IPS-20b (cell line): Measurements from ENCODE around the gene TREML4.

Source experiments
- H3K27ac ChIP-seq: one replicate; pipeline ENCODE4 v1.5.1; 2013; ENCODE audit warnings: low read length
- H3K27me3 ChIP-seq: 2 replicates; pipeline ENCODE4 v1.6.1; 2013; ENCODE audit warnings: mild to moderate bottlenecking, low read length, inconsistent platforms; ENCODE audit not compliant: insufficient read depth
- H3K36me3 ChIP-seq: 2 replicates; pipeline ENCODE4 v1.6.1; 2013; ENCODE audit warnings: low read depth, mild to moderate bottlenecking, inconsistent platforms, low read length, moderate library complexity; ENCODE audit not compliant: insufficient read depth
- H3K4me1 ChIP-seq: 2 replicates; pipeline ENCODE4 v1.6.1; 2013; ENCODE audit warnings: mild to moderate bottlenecking, control low read depth, inconsistent platforms, low read length, moderate library complexity; ENCODE audit not compliant: insufficient read depth
- H3K4me3 ChIP-seq: 2 replicates; pipeline ENCODE4 v1.5.1; 2013; ENCODE audit warnings: mild to moderate bottlenecking, low read length, inconsistent platforms
- H3K9ac ChIP-seq: 2 replicates; pipeline ENCODE4 v1.6.1; 2013; ENCODE audit warnings: low read depth, mild to moderate bottlenecking, inconsistent platforms, low read length, moderate library complexity
- H3K9me3 ChIP-seq: 2 replicates; pipeline ENCODE4 v1.6.1; 2013; ENCODE audit warnings: mild to moderate bottlenecking, low read depth, low read length, inconsistent platforms; ENCODE audit not compliant: insufficient read depth

Gene TREML4

GRCh38 chr6:41193171-41193734 is 34.9 kb upstream of the TREML4 start:
- no peaks in the 10 kb centered on the region for H3K36me3 ChIP-seq
- H3K4me1 ChIP-seq: no peaks in the 10 kb centered on the region
- H3K9ac ChIP-seq: no peak overlapping the region
- no peak overlapping the region for H3K27ac ChIP-seq
- no peaks in the 10 kb centered on the region for H3K27me3 ChIP-seq
- H3K4me3 ChIP-seq: no peak overlapping the region
- H3K9me3 ChIP-seq: peaks cover 12% of the 10 kb centered on the region; the same call in 1 of the 2 replicates

GRCh38 chr6:41193884-41194283 is 34.3 kb upstream of the TREML4 start:
- no peaks in the 10 kb centered on the region for H3K27me3 ChIP-seq
- no peaks in the 10 kb centered on the region for H3K36me3 ChIP-seq
- H3K4me3 ChIP-seq: no peak overlapping the region
- H3K27ac ChIP-seq: no peak overlapping the region
- no peak overlapping the region for H3K9ac ChIP-seq
- H3K4me1 ChIP-seq: no peaks in the 10 kb centered on the region
- peaks cover 12% of the 10 kb centered on the region; the same call in 1 of the 2 replicates for H3K9me3 ChIP-seq

- no peak overlapping the region for H3K9ac ChIP-seq
- no peaks in the 10 kb centered on the region for H3K4me1 ChIP-seq
- no peak overlapping the region for H3K27ac ChIP-seq
- no peak overlapping the region for H3K4me3 ChIP-seq
- H3K9me3 ChIP-seq: peaks cover 9% of the 10 kb centered on the region; the same call in 1 of the 2 replicates
- H3K36me3 ChIP-seq: no peaks in the 10 kb centered on the region
- no peaks in the 10 kb centered on the region for H3K27me3 ChIP-seq
Observed at GRCh38 chr6:41194386-41194785, 33.8 kb upstream of the TREML4 start.

- H3K4me1 ChIP-seq: no peaks in the 10 kb centered on the region
- no peaks in the 10 kb centered on the region for H3K9me3 ChIP-seq
- no peaks in the 10 kb centered on the region for H3K27me3 ChIP-seq
- H3K9ac ChIP-seq: no peak overlapping the region
- H3K27ac ChIP-seq: no peak overlapping the region
- H3K4me3 ChIP-seq: no peak overlapping the region
- no peaks in the 10 kb centered on the region for H3K36me3 ChIP-seq
Observed at GRCh38 chr6:41197234-41197633, 30.9 kb upstream of the TREML4 start.

GRCh38 chr6:41199552-41200246 is 28.4 kb upstream of the TREML4 start:
- H3K27me3 ChIP-seq: no peaks in the 10 kb centered on the region
- H3K9ac ChIP-seq: no peak overlapping the region
- no peak overlapping the region for H3K27ac ChIP-seq
- no peak overlapping the region for H3K4me3 ChIP-seq
- H3K9me3 ChIP-seq: no peaks in the 10 kb centered on the region
- no peaks in the 10 kb centered on the region for H3K36me3 ChIP-seq
- H3K4me1 ChIP-seq: no peaks in the 10 kb centered on the region

- no peak overlapping the region for H3K9ac ChIP-seq
- H3K27ac ChIP-seq: no peak overlapping the region
- no peaks in the 10 kb centered on the region for H3K4me1 ChIP-seq
Observed at GRCh38 chr6:41200296-41200900, 27.8 kb upstream of the TREML4 start.

GRCh38 chr6:41200901-41201763 is 27.0 kb upstream of the TREML4 start, which contains the start of gene TREML2:
TREML2 (minus strand) TSS chr6:41201149; CDS start chr6:41201008, 141 bp downstream.
- Histone ChIP-seq H3K9me3 (no peaks in the 10 kb centered on the region), H3K9ac (no peak within 1 kb of the TSS), H3K27ac (no peak within 1 kb of the TSS), H3K4me1 (no peaks in the 10 kb centered on the region), H3K36me3 (no peaks in the 10 kb centered on the region), H3K27me3 (no peaks in the 10 kb centered on the region), H3K4me3 (no peak within 1 kb of the TSS)

More at GRCh38 chr6:41200296-41200900, 27.8 kb upstream of the TREML4 start:
- Histone ChIP-seq H3K36me3 (no peaks in the 10 kb centered on the region), H3K9me3 (no peaks in the 10 kb centered on the region), H3K4me3 (no peak overlapping the region), H3K27me3 (no peaks in the 10 kb centered on the region)

GRCh38 chr6:41201764-41202173 is 26.4 kb upstream of the TREML4 start:
- H3K9ac ChIP-seq: no peak overlapping the region
- H3K9me3 ChIP-seq: no peaks in the 10 kb centered on the region
- no peaks in the 10 kb centered on the region for H3K4me1 ChIP-seq
- no peak overlapping the region for H3K4me3 ChIP-seq
- H3K27me3 ChIP-seq: no peaks in the 10 kb centered on the region
- H3K36me3 ChIP-seq: no peaks in the 10 kb centered on the region
- H3K27ac ChIP-seq: no peak overlapping the region

GRCh38 chr6:41204156-41204555 is 24.0 kb upstream of the TREML4 start:
- Histone ChIP-seq H3K27me3 (no peaks in the 10 kb centered on the region), H3K27ac (no peak overlapping the region), H3K4me3 (no peak overlapping the region), H3K4me1 (no peaks in the 10 kb centered on the region), H3K36me3 (no peaks in the 10 kb centered on the region), H3K9ac (no peak overlapping the region), H3K9me3 (no peaks in the 10 kb centered on the region)

- no peak overlapping the region for H3K4me3 ChIP-seq
- no peak overlapping the region for H3K9ac ChIP-seq
- no peaks in the 10 kb centered on the region for H3K27me3 ChIP-seq
- no peaks in the 10 kb centered on the region for H3K9me3 ChIP-seq
- H3K27ac ChIP-seq: no peak overlapping the region
- H3K4me1 ChIP-seq: no peaks in the 10 kb centered on the region
- no peaks in the 10 kb centered on the region for H3K36me3 ChIP-seq
Observed at GRCh38 chr6:41208439-41209106, 19.6 kb upstream of the TREML4 start.
